Body of pancreas (tissue), 4 donors: ENCODE results near the gene SLC35F4. TPM values are rescaled to one million over a fixed set of nuclear protein-coding genes. Genes with fewer than 3 reads are reported as not detected.

Experiments used
- ATAC-seq: fragments of 150-250 bp; one replicate; pipeline ENCODE4 v1.9.1; 2016
- DNase-seq, 4 donors: peaks; one replicate each; pipeline ENCODE4 v3.0.0-alpha.2; 2019
- H3K27ac ChIP-seq, 4 donors: fragments of 200-600 bp; sonication (generic); 1 replicate in 3 of 4; 2 replicates in 1 of 4; pipeline versions ENCODE4 v1.5.1 to v1.6.1; 2016 to 2019; ENCODE audit warnings: mild to moderate bottlenecking in 1 of 4, mixed read lengths in 1 of 4, moderate library complexity in 1 of 4
- H3K27me3 ChIP-seq, 2 donors: fragments of 200-600 bp; sonication (generic); one replicate each; pipeline ENCODE4 v1.6.0; 2016; ENCODE audit warnings: mild to moderate bottlenecking in 1 of 2
- H3K36me3 ChIP-seq, 2 donors: fragments of 200-600 bp; sonication (generic); replicated peaks in 1 of 2; 2 replicates each; pipeline ENCODE4 v1.5.1; 2016; ENCODE audit warnings: low read depth in 2 of 2; ENCODE audit not compliant: insufficient read depth in 1 of 2
- H3K4me1 ChIP-seq: fragments of 200-600 bp; sonication (generic); one replicate; pipeline ENCODE4 v1.6.0; 2016
- H3K4me3 ChIP-seq, 2 donors: fragments of 200-600 bp; sonication (generic); 1 replicate in 1 of 2; 2 replicates in 1 of 2; pipeline ENCODE4 v1.5.1; 2016 to 2019
- H3K9me3 ChIP-seq, 3 donors: fragments of 200-600 bp; sonication (generic); 1 replicate in 2 of 3; 2 replicates in 1 of 3; pipeline ENCODE4 v1.5.1; 2016
- CTCF ChIP-seq, 7 experiments: fragments of 450-650 bp in 4 of 7; fragments of 200-600 bp in 3 of 7; sonication (generic) in 3 of 7; IDR thresholded peaks; one replicate each; pipeline ENCODE4 v1.5.1; 2016 to 2019; ENCODE audit warnings: antibody characterized with exemption in 7 of 7
- POLR2A ChIP-seq, 3 donors: fragments of 450-650 bp; IDR thresholded peaks; one replicate each; pipeline ENCODE4 v1.6.1; 2016; ENCODE audit warnings: antibody characterized with exemption in 3 of 3, mild to moderate bottlenecking in 2 of 3
- WGBS, 2 donors: methylation state at CpG; one replicate each; pipeline ENCODE4 v1.1.5; 2017; 5-methylcytosine and 5-hydroxymethylcytosine counted together
- intact Hi-C: fragments of 100-400 bp; cut with DNase I; formaldehyde crosslinking; loops from one replicate; pipeline ENCODE4 v1.15.1; 2023
- total RNA-seq, 2 donors: library from RNA; depleted of rRNA; stranded (reverse); fragments of >200 nt; gene quantifications; one replicate each; pipeline ENCODE4 v1.1.0, GENCODE V29; 2016

The SLC35F4 gene
- total RNA-seq, 2 donors from 2014 or later, result not detected

GRCh38 chr14:57797160-57797559 lies 68.7 kb downstream of the SLC35F4 start:
- H3K27ac ChIP-seq, result no peak overlapping the region
- DNase-seq (no peak), ATAC-seq (no peak)
- no peaks in the 10 kb centered on the region for H3K9me3 ChIP-seq
- H3K4me3 ChIP-seq, result no peak overlapping the region
- no peaks in the 10 kb centered on the region for H3K27me3 ChIP-seq
- TF ChIP-seq POLR2A (IDR thresholded peaks at IDR 0.05) (no peak), CTCF (IDR thresholded peaks at IDR 0.05) (no peak)
- intact Hi-C loops, result no loop called here
- H3K4me1 ChIP-seq, result no peaks in the 10 kb centered on the region
- 65 to 68% methylated on average over 2 of the region's 2 CpGs for WGBS, 2 donors
- H3K36me3 ChIP-seq, result no peaks in the 10 kb centered on the region

GRCh38 chr14:57796556-57796955 lies 69.3 kb downstream of the SLC35F4 start:
- DNase-seq, result no peak

GRCh38 chr14:57785058-57785457 lies 80.8 kb downstream of the SLC35F4 start:
- 14 to 16% methylated on average over 3 of the region's 3 CpGs for WGBS, 2 donors
- DNase-seq (no peak), ATAC-seq (peak; percentile 30)
- H3K4me3 ChIP-seq, result no peak overlapping the region
- peak overlapping the region in 1 of 4 donors; percentile 1 for H3K27ac ChIP-seq
- no peaks in the 10 kb centered on the region for H3K27me3 ChIP-seq
- peaks cover 8% of the 10 kb centered on the region for H3K4me1 ChIP-seq
- TF ChIP-seq CTCF (IDR thresholded peaks at IDR 0.05), result no peak
- no peak for TF ChIP-seq POLR2A (IDR thresholded peaks at IDR 0.05)
- peaks cover 0 to 8% (median 0%) of the 10 kb centered on the region in 3 donors for H3K9me3 ChIP-seq
- intact Hi-C loops, result no loop called here
- no peaks in the 10 kb centered on the region for H3K36me3 ChIP-seq

More at GRCh38 chr14:57796556-57796955, 69.3 kb downstream of the SLC35F4 start:
- Histone ChIP-seq H3K9me3 (no peaks in the 10 kb centered on the region), H3K4me3 (no peak overlapping the region), H3K36me3 (no peaks in the 10 kb centered on the region), H3K4me1 (no peaks in the 10 kb centered on the region), H3K27ac (no peak overlapping the region), H3K27me3 (no peaks in the 10 kb centered on the region)
- ATAC-seq, result no peak
- TF ChIP-seq POLR2A (IDR thresholded peaks at IDR 0.05) (no peak), CTCF (IDR thresholded peaks at IDR 0.05) (no peak)
- intact Hi-C loops, result no loop called here

GRCh38 chr14:57771801-57772200 lies 94.1 kb downstream of the SLC35F4 start:
- Histone ChIP-seq H3K4me1 (no peaks in the 10 kb centered on the region), H3K27me3 (no peaks in the 10 kb centered on the region), H3K36me3 (no peaks in the 10 kb centered on the region), H3K9me3 (no peaks in the 10 kb centered on the region), H3K4me3 (no peak overlapping the region), H3K27ac (no peak overlapping the region)
- no peak for TF ChIP-seq POLR2A (IDR thresholded peaks at IDR 0.05)
- no peak for TF ChIP-seq CTCF (IDR thresholded peaks at IDR 0.05)
- no peak for DNase-seq
- intact Hi-C loops, result no loop called here
- 76 to 81% methylated on average over 4 of the region's 4 CpGs for WGBS, 2 donors
- ATAC-seq, result no peak

- Histone ChIP-seq H3K27ac (no peak overlapping the region), H3K4me3 (no peak overlapping the region), H3K9me3 (no peaks in the 10 kb centered on the region), H3K4me1 (no peaks in the 10 kb centered on the region), H3K36me3 (no peaks in the 10 kb centered on the region), H3K27me3 (no peaks in the 10 kb centered on the region)
- WGBS, 2 donors, result 64 to 84% methylated on average over 5 of the region's 5 CpGs
- DNase-seq (no peak), ATAC-seq (no peak)
- intact Hi-C loops, result no loop called here
- no peak for TF ChIP-seq POLR2A (IDR thresholded peaks at IDR 0.05)
- TF ChIP-seq CTCF (IDR thresholded peaks at IDR 0.05), result no peak
Observed at GRCh38 chr14:57769863-57770523, 95.9 kb downstream of the SLC35F4 start.
